ENCODE results near the gene CALN1.
A peak's percentile ranks its signal among the peaks of the same experiment; 100 is the strongest.
"Not testable (repeated sequence)": the region's sequence is repeated elsewhere in the genome, so short reads cannot be mapped to it uniquely, and the experiment has no call there.

Gene CALN1

DNA sequence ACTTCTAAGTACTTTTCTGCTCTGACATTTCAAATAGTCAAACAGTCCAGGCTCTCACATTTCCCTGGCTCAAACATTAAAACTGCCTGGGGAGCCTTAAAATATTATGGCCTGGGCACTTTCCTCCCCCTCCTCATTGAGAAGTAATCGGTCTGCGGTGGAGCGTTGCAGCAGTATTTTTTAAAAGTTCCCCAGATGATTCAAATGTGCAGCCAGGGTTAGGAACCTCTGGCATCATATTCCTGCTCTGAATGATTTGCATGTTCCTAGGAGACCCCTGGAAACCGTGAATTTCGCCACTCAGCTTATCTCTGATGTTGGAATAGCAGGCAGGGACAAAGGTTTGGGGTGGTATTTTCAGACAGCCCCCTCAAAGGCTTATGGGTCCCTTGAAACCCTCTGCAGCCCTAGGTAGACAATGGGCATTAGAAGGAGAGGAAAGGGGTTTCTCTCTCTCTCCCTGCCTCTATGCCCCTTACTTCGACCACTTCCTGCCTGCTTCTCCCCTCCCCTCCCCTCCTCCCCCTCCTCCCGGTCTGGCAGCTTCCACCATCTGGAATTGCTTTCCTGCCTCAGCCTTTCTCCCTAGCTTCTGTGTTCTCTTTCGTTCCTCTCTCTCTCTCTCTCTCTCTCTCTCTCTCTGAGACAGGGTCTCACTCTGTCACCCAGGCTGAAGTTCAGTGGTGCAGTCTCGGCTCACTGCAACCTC, 658.0 kb downstream of the CALN1 start:
- DNase-seq, result no peak

GRCh38 chr7:71753236-71753635, 658.9 kb downstream of the CALN1 start:
- no peak for DNase-seq

GRCh38 chr7:71752171-71752935, 659.8 kb downstream of the CALN1 start:
- peak in 47 of 58 donors; percentile 3 to 72 (median 26) for DNase-seq

DNA sequence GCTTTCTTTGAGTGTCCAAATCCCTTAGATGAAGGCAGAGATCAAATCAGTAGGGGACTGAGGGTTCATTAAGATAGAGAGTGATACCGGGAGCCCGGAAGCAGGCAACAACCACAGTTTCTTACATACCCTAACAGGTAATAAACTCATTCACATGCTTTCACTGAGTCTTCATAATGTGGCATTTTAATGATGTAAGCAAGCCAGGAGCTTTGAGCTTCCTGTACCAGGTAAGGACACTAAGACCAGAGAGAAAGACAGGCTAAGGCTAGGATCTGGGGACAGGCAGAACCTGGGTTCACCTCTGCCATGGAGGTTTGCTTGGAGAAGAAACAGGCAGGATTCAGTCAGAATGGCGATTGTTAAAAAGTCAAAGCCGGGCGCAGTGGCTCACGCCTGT, 661.8 kb downstream of the CALN1 start:
- no peak for DNase-seq

- peak in 10 of 58 donors; percentile 1 to 45 (median 12) for DNase-seq
These were observed 666.1 kb downstream of the CALN1 start for GRCh38 chr7:71746006-71746405.

GRCh38 chr7:71740174-71740560, 672.0 kb downstream of the CALN1 start:
- no peak for DNase-seq

- DNase-seq, result no peak
These were observed 672.5 kb downstream of the CALN1 start for GRCh38 chr7:71739520-71740173.

GRCh38 chr7:71737931-71738540, 674.1 kb downstream of the CALN1 start:
- not testable (repeated sequence) for DNase-seq

DNA sequence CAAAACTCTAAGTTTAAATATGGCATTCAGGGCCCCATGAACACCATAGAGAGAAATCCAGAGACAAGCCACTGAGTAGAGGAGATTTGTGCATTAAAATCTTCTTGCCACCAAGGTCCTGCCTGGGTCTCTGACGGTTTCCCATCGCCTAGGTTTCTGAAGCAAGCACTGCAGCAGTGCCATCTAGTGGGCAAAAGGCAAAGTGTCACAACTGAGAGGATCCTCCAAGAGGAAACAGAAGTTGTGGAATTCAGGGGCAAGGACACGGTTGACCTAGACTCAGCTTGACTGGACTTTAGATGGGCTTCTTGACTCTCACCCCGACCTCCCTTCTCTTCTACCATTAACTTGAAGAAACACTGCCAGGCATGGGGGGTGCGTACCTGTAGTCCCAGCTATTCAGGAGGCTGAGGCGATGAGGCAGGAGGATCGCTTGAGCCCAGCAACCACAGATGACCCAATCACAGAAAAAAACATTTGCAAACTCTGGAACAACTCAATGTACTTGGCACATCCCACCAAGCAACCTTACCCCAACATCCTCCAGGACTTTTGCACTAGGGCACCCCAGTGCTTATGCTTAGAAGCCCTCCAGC, 676.1 kb downstream of the CALN1 start:
- DNase-seq, result peak in 53 of 58 donors; percentile 4 to 80 (median 28)

DNA sequence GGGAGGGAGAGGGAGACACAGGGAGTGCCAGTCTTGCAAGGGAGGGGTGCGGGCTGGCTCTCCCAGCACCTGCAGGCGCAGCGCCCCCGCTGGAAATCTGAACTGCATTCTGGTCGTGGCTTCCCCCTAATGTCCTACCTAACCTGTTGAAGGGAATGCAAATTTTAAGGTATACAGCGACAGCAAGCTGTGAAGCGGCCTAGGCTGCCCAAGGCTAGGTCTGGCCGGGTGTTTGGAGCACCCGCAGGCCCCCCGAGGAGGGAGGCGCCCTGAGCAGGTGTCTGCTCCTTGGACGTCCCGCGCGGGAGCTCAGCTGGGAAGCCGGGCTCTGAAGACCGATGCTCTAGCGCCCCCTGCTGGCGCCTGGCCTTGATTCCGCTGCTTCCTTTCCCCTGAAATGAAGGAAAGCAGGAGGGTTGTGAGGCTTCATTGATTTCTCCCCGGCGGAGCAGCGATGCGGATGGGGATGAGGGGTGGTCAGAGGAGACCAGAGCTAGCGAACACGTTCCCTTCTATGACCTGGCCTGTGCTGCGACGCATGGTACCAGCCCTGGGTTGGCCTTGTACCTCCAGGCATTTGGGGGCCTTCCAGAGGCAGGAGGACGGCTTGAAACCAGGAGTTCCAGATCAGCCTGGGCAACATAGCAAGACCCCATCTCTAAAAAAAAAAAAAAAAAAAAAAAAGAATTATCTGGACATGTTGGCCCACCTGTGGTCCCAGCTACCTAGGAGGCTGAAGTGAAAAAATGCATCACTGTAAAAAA, 678.8 kb downstream of the CALN1 start:
- peak in 57 of 58 donors; percentile 34 to 90 (median 62) for DNase-seq

DNA sequence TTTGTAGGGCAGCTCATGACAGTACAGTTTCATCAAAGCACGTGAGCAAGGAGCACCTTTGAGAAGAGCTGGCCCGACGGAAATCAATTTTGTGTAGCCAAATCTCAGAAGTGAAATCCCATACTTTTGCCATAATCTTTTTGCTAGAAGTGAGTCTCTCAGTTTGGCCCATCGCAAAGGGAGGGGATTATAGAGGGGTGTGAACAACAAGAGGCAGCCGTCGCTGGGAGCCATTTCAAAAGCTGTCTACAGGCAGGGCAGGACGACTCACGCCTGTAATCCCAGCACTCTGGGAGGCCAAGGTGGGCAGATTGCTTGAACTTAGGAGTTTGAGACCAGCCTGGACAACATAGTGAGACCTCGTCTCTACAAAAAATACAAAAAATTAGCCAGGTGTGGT, 680.4 kb downstream of the CALN1 start:
- no peak for DNase-seq
